Adipocyte (in vitro differentiated cells): ENCODE results near the gene MAPT.

Source experiments
- DNase-seq: peaks from one replicate; pipeline ENCODE4 v3.0.0-alpha.2; 2015; ENCODE audit warnings: low read depth
- H3K27me3 ChIP-seq: replicated peaks from 2 replicates; pipeline ENCODE4 v1.7.0; 2013; ENCODE audit warnings: mild to moderate bottlenecking, low read length, moderate library complexity; ENCODE audit not compliant: control insufficient read depth, insufficient read depth
- H3K36me3 ChIP-seq: 2 replicates; pipeline ENCODE4 v1.7.0; 2013; ENCODE audit warnings: low read length, mild to moderate bottlenecking, moderate library complexity; ENCODE audit not compliant: control insufficient read depth, insufficient read depth, severe bottlenecking
- H3K4me1 ChIP-seq: 2 replicates; pipeline ENCODE4 v1.7.0; 2013; ENCODE audit warnings: mild to moderate bottlenecking, low read length, moderate library complexity; ENCODE audit not compliant: control insufficient read depth, insufficient read depth
- H3K4me3 ChIP-seq: 2 replicates; pipeline ENCODE4 v1.7.0; 2013; ENCODE audit warnings: mild to moderate bottlenecking, low read length, moderate library complexity
- H3K9ac ChIP-seq: 2 replicates; pipeline ENCODE4 v1.7.0; 2013; ENCODE audit warnings: mild to moderate bottlenecking, low read length, moderate library complexity
- H3K9me3 ChIP-seq: 2 replicates; pipeline ENCODE4 v1.7.0; 2013; ENCODE audit warnings: mild to moderate bottlenecking, low read length, moderate library complexity; ENCODE audit not compliant: control insufficient read depth

The MAPT gene

DNA sequence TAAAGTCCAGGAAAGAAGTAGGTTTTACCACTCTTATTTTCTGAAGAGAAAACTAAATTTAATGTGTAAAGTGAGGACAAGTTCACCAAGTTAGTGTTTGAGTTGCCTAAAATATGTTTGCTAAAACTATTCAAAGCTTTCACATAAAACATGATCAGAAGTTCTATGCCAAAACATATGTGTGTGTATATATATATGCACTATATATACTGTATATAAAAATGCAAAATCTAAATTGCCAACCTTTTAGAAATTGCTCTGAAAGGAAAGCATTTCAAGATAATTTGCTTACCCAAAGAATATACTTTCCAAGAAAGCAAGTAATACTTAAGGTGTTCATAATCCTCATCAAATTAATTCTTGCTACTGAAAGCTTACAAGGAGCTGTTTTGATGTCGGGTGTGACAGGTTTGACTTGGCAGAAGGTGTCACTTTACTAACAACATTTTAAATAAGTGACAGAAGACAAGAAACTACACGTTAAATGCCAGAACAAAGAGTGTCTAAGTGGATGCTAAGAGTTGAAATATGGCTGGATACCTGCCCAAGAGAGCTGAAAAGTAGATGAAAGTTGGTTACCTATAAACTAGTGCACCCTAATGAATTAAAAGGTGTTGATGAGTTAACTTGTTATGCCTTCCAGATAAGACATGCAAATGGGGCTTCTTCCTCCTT lies 72.4 kb downstream of the MAPT start:
- Histone ChIP-seq H3K4me3 (no peak overlapping the region), H3K9ac (no peak overlapping the region), H3K36me3 (no peaks in the 10 kb centered on the region), H3K9me3 (no peaks in the 10 kb centered on the region), H3K27me3 (peaks cover 53% of the 10 kb centered on the region), H3K4me1 (no peaks in the 10 kb centered on the region)
- DNase-seq, result no peak

DNA sequence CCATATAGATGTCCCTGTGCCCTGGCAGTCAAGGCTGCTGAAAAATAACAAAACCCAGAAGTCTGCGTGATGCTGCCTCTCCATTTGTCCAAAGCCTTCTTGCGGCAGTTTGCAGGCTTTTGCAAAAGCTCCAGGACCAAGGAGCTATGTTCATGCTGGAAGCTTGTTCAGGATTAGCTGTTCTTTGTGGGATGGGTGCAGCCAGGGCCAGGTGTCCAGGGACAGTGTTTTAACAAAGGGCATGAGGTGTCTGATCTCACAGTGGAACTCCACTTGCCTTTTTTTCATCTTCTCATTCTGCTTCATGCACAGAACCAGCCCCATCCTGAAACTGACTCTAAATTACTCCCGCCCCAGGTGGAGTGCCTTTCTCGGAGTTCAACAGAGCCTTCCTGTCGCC lies 73.0 kb downstream of the MAPT start:
- no peak overlapping the region for H3K9ac ChIP-seq
- no peaks in the 10 kb centered on the region for H3K36me3 ChIP-seq
- no peak for DNase-seq
- no peaks in the 10 kb centered on the region for H3K4me1 ChIP-seq
- peaks cover 4% of the 10 kb centered on the region for H3K9me3 ChIP-seq
- peaks cover 59% of the 10 kb centered on the region for H3K27me3 ChIP-seq
- H3K4me3 ChIP-seq, result no peak overlapping the region

DNA sequence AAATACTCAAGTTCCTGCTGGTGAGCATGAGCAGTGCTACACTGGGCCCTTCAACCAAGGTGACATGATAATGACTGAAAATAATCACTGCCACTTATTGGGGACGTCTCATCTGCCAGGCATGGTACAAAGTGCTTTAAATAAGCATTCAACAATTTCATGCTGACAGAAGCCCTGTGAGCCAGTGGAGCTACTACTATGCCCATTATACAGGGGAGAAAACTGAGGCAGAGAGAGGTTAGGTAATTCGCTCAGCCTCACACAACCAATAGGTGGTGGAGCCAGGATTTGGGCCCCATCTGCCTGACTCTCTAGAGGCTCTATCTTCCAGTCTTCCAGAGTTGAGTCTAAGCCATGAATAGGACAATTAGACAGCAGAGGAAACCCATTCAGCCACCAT lies 74.4 kb downstream of the MAPT start:
- no peak for DNase-seq
- no peaks in the 10 kb centered on the region for H3K4me1 ChIP-seq
- H3K27me3 ChIP-seq, result peaks cover 62% of the 10 kb centered on the region
- H3K9me3 ChIP-seq, result peaks cover 8% of the 10 kb centered on the region
- H3K4me3 ChIP-seq, result no peak overlapping the region
- no peak overlapping the region for H3K9ac ChIP-seq
- no peaks in the 10 kb centered on the region for H3K36me3 ChIP-seq

DNA sequence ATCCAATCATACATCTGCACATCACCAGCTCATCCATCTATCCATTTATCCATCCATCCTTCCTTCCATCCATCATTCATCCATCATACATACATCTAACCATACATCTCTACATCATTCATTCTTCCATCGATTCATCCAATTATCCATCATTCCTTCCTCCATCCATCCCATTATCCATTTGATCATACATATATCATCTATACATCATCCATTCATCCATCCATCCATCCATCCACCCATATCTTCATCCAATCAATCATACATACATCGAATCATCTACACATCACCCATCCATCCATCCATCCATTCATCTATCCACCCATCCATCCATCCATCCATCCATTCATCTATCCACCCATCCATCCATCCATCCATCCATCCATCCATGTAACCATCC lies 75.4 kb downstream of the MAPT start:
- Histone ChIP-seq H3K9me3 (peaks cover 8% of the 10 kb centered on the region), H3K36me3 (no peaks in the 10 kb centered on the region), H3K4me1 (no peaks in the 10 kb centered on the region), H3K9ac (no peak overlapping the region), H3K4me3 (no peak overlapping the region), H3K27me3 (peaks cover 64% of the 10 kb centered on the region)
- no peak for DNase-seq

DNA sequence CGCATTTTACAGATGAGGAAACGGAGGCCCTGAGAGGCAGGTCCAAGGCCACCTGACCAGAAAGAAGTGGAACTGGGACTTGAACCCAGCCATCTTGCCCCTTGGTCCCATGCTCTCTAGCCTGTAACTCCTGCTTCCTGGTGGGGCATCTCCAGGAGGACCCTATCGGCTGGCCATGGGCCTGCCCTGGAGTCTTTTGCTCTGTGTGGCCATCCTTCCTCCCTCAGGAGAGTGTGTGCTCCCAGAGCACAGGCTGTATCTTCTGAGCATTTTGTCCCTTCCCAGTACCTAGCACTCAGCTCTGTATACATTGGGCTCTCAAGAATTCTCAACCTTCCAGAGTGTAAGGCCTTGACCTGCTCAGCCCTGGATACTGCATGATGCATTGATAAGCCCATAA lies 76.3 kb downstream of the MAPT start:
- no peaks in the 10 kb centered on the region for H3K4me1 ChIP-seq
- no peaks in the 10 kb centered on the region for H3K36me3 ChIP-seq
- H3K9ac ChIP-seq, result no peak overlapping the region
- H3K4me3 ChIP-seq, result no peak overlapping the region
- peaks cover 8% of the 10 kb centered on the region for H3K9me3 ChIP-seq
- DNase-seq, result no peak
- peaks cover 73% of the 10 kb centered on the region for H3K27me3 ChIP-seq

DNA sequence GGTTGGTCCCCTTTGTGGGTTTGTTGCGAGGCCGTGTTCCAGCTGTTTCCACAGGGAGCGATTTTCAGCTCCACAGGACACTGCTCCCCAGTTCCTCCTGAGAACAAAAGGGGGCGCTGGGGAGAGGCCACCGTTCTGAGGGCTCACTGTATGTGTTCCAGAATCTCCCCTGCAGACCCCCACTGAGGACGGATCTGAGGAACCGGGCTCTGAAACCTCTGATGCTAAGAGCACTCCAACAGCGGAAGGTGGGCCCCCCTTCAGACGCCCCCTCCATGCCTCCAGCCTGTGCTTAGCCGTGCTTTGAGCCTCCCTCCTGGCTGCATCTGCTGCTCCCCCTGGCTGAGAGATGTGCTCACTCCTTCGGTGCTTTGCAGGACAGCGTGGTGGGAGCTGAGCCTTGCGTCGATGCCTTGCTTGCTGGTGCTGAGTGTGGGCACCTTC lies 77.4 kb downstream of the MAPT start:
- Histone ChIP-seq H3K4me3 (no peak overlapping the region), H3K9me3 (peaks cover 8% of the 10 kb centered on the region), H3K9ac (no peak overlapping the region), H3K27me3 (peaks cover 74% of the 10 kb centered on the region), H3K4me1 (no peaks in the 10 kb centered on the region), H3K36me3 (no peaks in the 10 kb centered on the region)
- no peak for DNase-seq

DNA sequence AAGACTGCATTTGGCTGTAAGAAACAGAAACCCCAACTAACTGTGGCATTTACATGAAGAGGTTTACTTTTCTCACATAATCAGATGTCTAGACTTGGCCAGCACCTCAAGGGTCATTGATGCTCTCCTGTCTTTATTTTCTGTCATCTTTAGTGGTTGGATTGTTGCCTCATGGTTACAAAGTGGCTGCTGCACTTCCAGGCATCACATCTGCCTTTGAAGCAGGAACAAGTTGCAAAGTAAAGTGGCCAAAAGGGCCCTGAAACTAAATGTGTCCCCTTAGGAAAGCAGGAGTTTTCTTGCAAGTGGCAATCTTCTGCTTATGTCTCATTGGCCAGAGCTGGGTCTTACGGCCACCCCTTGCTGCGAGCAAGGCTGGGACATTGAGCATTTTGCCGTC lies 78.2 kb downstream of the MAPT start:
- H3K4me3 ChIP-seq, result no peak overlapping the region
- no peak overlapping the region for H3K9ac ChIP-seq
- peaks cover 69% of the 10 kb centered on the region for H3K27me3 ChIP-seq
- no peak for DNase-seq
- H3K4me1 ChIP-seq, result no peaks in the 10 kb centered on the region
- H3K9me3 ChIP-seq, result peaks cover 8% of the 10 kb centered on the region
- H3K36me3 ChIP-seq, result no peaks in the 10 kb centered on the region

DNA sequence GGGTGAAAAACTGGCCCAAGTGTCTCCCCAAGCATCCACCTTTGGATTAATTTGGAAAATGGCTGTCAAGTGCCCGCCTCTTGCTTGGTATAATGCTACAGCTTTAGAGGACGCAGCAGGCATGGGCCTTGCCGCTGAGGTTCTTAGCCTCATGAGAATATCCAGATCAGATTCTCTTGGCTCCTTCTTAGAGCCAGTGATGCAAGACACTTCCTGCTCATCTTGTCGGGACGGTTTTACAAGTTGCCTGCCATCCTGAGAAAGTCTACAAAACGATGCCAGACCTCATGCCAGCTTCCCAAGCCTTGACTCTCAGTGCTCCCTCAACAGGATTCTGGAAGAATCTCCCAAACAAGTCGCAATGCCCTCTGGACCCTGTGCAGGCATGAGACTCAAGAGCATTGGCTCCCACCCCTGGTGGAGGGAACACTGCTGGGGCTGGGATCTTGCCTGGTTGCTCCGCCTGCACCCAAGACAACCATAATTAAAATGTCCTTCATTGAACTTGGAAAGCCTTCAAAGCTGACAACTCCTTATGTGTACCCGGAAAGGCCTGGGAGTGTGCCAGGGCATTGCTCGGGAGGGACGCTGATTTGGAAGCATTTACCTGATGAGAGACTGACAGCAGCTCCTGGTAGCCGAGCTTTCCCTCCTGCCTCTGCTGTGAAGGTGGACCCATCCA lies 78.9 kb downstream of the MAPT start:
- no peak overlapping the region for H3K9ac ChIP-seq
- no peak overlapping the region for H3K4me3 ChIP-seq
- peaks cover 62% of the 10 kb centered on the region for H3K27me3 ChIP-seq
- H3K36me3 ChIP-seq, result no peaks in the 10 kb centered on the region
- H3K4me1 ChIP-seq, result no peaks in the 10 kb centered on the region
- no peak for DNase-seq
- H3K9me3 ChIP-seq, result peaks cover 8% of the 10 kb centered on the region

DNA sequence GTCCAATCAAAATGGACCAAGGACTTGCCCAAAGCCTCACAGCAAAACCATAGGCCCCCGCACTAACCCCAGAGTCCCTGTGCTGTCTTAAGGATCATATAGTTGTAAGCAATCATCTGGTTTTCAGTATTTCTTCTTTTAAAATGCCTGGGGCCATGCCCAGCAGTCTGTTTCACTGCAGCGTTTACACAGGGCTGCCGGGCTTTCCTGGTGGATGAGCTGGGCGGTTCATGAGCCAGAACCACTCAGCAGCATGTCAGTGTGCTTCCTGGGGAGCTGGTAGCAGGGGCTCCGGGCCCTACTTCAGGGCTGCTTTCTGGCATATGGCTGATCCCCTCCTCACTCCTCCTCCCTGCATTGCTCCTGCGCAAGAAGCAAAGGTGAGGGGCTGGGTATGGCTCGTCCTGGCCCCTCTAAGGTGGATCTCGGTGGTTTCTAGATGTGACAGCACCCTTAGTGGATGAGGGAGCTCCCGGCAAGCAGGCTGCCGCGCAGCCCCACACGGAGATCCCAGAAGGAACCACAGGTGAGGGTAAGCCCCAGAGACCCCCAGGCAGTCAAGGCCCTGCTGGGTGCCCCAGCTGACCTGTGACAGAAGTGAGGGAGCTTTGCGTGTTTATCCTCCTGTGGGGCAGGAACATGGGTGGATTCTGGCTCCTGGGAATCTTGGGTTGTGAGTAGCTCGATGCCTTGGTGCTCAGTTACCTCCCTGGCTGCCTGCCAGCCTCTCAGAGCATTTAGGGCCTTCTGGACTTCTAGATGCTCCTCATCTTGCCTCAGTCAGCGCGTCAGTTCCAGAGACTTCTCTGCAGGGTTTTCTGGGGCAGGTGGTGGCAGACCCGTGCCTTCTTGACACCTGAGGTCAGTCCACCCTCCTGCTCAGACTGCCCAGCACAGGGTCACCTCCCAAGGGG lies 79.8 kb downstream of the MAPT start:
- H3K27me3 ChIP-seq, result peaks cover 59% of the 10 kb centered on the region

DNA sequence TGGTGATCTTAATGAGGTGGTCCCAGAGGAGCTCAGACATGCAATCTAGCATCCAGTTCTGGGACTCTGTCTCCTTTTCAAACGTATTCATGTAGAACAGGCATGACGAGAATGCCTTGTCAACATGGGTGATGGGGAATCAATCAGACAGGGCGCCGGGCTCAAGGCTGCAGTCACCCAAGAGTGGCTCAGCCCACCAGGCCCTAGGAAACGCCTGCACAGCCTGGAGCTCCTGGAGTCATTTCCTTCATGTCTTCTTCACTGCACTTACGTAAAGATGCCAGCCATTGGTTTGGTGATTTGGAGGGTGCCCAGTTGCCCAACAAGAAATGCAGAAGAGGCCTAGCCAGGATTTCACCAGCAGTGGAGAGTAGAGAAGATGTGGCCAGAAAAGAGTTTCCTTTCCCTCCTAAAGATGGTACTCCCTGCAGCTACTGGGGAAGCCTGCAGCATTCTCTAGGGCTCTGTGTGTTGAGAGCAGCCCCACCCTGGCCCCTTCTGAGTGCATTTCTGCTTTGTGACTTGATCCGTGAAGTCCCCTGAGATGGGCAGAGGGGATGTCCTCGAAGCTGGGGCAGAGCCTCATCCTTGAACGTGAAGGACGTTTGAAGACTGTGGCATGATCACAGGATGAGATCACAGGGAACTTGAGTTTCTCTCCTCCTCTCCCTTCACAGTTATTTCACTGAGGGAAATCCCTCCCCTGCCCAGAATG lies 80.7 kb downstream of the MAPT start:
- Histone ChIP-seq H3K9me3 (peaks cover 8% of the 10 kb centered on the region), H3K9ac (no peak overlapping the region), H3K27me3 (peaks cover 52% of the 10 kb centered on the region), H3K4me1 (no peaks in the 10 kb centered on the region), H3K4me3 (no peak overlapping the region), H3K36me3 (no peaks in the 10 kb centered on the region)
- DNase-seq, result no peak

More for the DNA sequence above, 79.8 kb downstream of the MAPT start:
- DNase-seq, result no peak
- Histone ChIP-seq H3K9me3 (peaks cover 8% of the 10 kb centered on the region), H3K9ac (no peak overlapping the region), H3K4me1 (no peaks in the 10 kb centered on the region), H3K4me3 (no peak overlapping the region), H3K36me3 (no peaks in the 10 kb centered on the region)
